H1 (cell line): ENCODE results near the gene CANT1. TPM values are rescaled to one million over a fixed set of nuclear protein-coding genes. Genes with fewer than 3 reads are reported as not detected.

Experiments
- ATF2 ChIP-seq: IDR thresholded peaks from 2 replicates; pipeline ENCODE4 v1.6.1; 2012; ENCODE audit warnings: low read length, inconsistent platforms
- BACH1 ChIP-seq: IDR thresholded peaks from 2 replicates; pipeline ENCODE4 v1.6.1; 2012; ENCODE audit warnings: low read length, improper control_type of control experiment
- polyA plus RNA-seq, 7 experiments: library from polyadenylated mRNA; depleted of rRNA in 3 of 7; stranded (reverse) in 5 of 7; unstranded in 2 of 7; fragments of >200 nt in 5 of 7; fragments of 200-250 nt in 2 of 7; gene quantifications; 1 replicate in 5 of 7; 2 replicates in 1 of 7; 4 replicates in 1 of 7; pipeline versions ENCODE4 v1.2.1 to v1.2.3, GENCODE V29; 2011 to 2013; ENCODE audit warnings: missing spikeins in 2 of 7, mixed read lengths in 2 of 7
- total RNA-seq: library from RNA; stranded (reverse); fragmentation: NEBNext Ultra II Directional; extraction: Animal tissue kit (Norgen Biotek cat#: 25700); gene quantifications from 2 replicates; pipeline ENCODE4 v1.2.1, GENCODE V29; 2021

The CANT1 gene
- total and polyA plus RNA-seq, 2 of the 8 experiments (the other 6 are each of a cell fraction or from before 2014, with no cell fraction given), result 23.0 to 32.6 TPM

- TF ChIP-seq BACH1 (no peak), ATF2 (no peak)
Observed at GRCh38 chr17:79054200-79054960, 44.8 kb upstream of the CANT1 start (continued).
